GM23248 (cell line): ENCODE measurements around the gene RAP2A.

Experiments used
- EZH2 ChIP-seq: fragments of 200-600 bp; sonication (generic); IDR thresholded peaks from 2 replicates; pipeline ENCODE4 v1.6.1; 2018; ENCODE audit warnings: antibody characterized with exemption, mild to moderate bottlenecking; ENCODE audit not compliant: insufficient read depth, poor library complexity, severe bottlenecking
- EZH2phosphoT487 ChIP-seq: fragments of 200-600 bp; sonication (generic); IDR thresholded peaks from 2 replicates; pipeline ENCODE4 v1.6.1; 2018; ENCODE audit warnings: antibody characterized with exemption, moderate library complexity, mild to moderate bottlenecking, low read depth; ENCODE audit not compliant: insufficient read depth

DNA sequence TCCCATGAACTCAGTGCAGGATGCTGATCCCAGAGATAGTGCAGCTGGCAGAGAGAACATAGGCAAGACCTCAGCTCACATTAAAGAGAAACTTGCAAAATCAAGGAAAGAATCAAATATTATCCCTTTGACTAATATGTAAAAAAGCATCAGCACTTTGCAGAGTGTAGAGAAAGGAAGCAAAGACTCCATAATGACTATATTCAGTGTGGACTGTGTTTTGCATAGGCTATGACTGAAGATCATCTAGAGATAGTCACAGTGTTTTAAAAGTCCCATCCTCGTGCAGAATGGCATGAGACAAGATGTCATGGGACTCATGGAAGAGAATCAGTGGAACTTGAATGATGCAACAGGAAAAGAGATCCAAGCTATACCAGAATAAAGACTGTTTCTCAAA lies 84.0 kb downstream of the RAP2A start:
- TF ChIP-seq EZH2phosphoT487 (no peak), EZH2 (no peak)
